ENCODE measurements around the gene DLGAP1. TPM values are rescaled to one million over a fixed set of nuclear protein-coding genes. Genes with fewer than 3 reads are reported as not detected.

DLGAP1 gene
- total and polyA plus RNA-seq, 2 of the 13 experiments (the other 11 are each of a cell fraction or from before 2014, with no cell fraction given) = 0.01 TPM; not detected in 1

- TF ChIP-seq AHDC1 (CRISPR knock-in tag; IDR thresholded peaks at IDR 0.05; ENCODE audit: borderline replicate concordance) (peak; percentile 46; the same call in 1 of the 2 replicates), RARA (CRISPR knock-in tag; IDR thresholded peaks at IDR 0.05) (peak; percentile 18; the same call in 1 of the 2 replicates), ZUFSP (CRISPR knock-in tag; IDR thresholded peaks at IDR 0.05; ENCODE audit: borderline replicate concordance) (no peak), HNF4A (CRISPR knock-in tag; IDR thresholded peaks at IDR 0.05) (peak; percentile 53)
These were observed 820.7 kb downstream of the DLGAP1 start (continued) for GRCh38 chr18:3634250-3634939.

GRCh38 chr18:3631887-3632286 is 823.2 kb downstream of the DLGAP1 start:
- ATAC-seq (no peak), DNase-seq (ENCODE audit: low spot score) (no peak), FAIRE-seq (no peak)
- Histone ChIP-seq H3K27me3 (ENCODE audit: control insufficient read depth in 1 of 2, insufficient read depth in 2 of 2, low read length in 2 of 2) (no peaks in the 10 kb centered on the region; a peak in 1 of 5 replicates), H4K20me1 (ENCODE audit: insufficient read depth, low read length) (no peaks in the 10 kb centered on the region), H3K79me2 (ENCODE audit: insufficient read depth, low read length) (no peaks in the 10 kb centered on the region), H3K4me2 (ENCODE audit: low read depth, low read length) (no peak overlapping the region), H3K4me3 (replicated peaks in 1 of 3; ENCODE audit: insufficient read depth in 1 of 3, low read depth in 2 of 3, low read length in 3 of 3) (no peak overlapping the region), H3K36me3 (replicated peaks in 1 of 2; ENCODE audit: control insufficient read depth in 1 of 2, insufficient read depth in 2 of 2, low read length in 2 of 2) (no peaks in the 10 kb centered on the region), H3K4me1 (ENCODE audit: insufficient read depth, low read length) (peaks cover 52% of the 10 kb centered on the region), H3K27ac (ENCODE audit: extremely low read length, insufficient read depth, low read length) (no peak overlapping the region), H3K9me3 (ENCODE audit: low read length) (no peaks in the 10 kb centered on the region), H3K9ac (ENCODE audit: insufficient read depth, low read depth, low read length) (no peak overlapping the region), H2AFZ (ENCODE audit: low read length) (no peak overlapping the region)
- CTCF ChIA-PET (ENCODE audit: low intra/inter-chr PET ratio, low total read pairs) = no interaction called here
- BruUV-seq (replicated peaks) = no TSS peak
- in situ Hi-C loops (cut with HindIII; ENCODE audit: extremely low pct_ligation_motif_present, low pct_unique_long_range_greater_than_20kb) = no loop called here
- intact Hi-C loops (cut with micrococcal nuclease; ENCODE audit: unreplicated experiment) = no loop called here
- 82% methylated on average over 5 of the region's 5 CpGs for WGBS (ENCODE audit: low lambda C conversion rate)
- POLR2A ChIA-PET = no interaction called here
- TF ChIP-seq DBP (CRISPR knock-in tag; IDR thresholded peaks at IDR 0.05; ENCODE audit: not compliant biosample characterization) (no peak), SRSF1 (optimal IDR thresholded peaks at IDR 0.05; ENCODE audit: low read depth, low read length) (no peak), PHF5A (CRISPR knock-in tag; IDR thresholded peaks at IDR 0.05; ENCODE audit: low read depth, unreplicated experiment) (no peak), NFYC (CRISPR knock-in tag; IDR thresholded peaks at IDR 0.05) (no peak), CREB3 (CRISPR knock-in tag; IDR thresholded peaks at IDR 0.05) (no peak)

Data from HepG2 (cell line).